Measurements from ENCODE around the gene RASD1.

The RASD1 gene

DNA sequence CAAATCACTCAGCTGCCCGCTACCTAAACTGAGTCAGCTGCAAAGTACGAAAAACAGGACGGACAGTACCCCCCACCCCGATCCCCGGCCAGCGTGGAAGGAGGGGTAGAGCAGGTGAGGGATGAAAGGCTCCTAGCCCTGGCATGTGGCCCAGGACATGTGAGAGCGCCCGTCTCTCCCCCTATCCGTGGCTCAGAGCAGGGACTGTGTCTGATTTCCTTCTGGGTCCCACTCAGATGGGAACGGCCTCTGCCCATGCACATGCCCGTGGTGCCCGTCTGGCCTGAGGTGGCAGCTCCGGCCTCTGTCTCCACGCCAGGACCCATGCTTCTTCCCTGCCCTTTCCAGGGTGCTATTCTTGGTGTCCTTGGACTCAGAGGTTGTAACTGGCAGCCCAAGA lies 30.2 kb upstream of the RASD1 start:
- DNase-seq (ENCODE audit: low spot score), result no peak

DNA sequence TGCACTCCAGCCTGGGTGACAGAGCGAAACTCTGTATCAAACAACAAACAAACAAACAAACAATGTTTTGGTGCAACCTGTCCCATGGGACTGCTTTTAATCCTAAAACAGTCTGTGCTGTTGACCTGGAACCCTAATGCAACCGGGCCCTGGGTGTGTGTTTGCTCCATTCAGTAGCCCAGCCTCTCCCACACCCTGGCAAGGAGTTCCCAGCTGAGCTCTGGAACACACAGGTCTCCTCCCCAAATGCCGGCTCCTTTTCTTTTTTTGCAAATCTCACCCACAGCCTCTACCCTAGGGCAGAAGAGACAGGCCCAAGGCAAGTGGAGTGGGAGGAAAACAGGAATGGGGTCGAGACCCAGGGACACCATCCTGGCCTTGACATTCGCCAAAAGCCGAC lies 29.8 kb upstream of the RASD1 start:
- no peak for DNase-seq (ENCODE audit: low spot score)

DNA sequence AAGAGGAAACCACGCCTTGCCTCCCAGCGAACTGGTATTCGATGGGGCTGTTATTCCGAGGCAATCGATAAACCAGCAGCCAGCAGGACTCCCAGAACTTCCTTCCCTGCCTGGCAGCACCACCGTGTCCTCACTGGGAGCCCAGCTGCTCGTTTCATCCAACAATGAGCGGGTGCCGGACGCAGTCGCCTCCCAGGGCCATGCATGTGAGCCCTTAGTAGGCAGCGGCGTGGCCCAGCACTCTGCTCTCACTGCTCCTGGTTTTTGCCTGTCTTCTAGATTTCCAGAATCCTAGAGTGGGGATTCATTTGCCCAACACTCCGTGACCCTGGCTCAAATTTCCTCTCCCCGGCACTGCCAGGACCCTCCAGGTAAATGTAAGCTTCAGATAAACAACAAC lies 29.1 kb upstream of the RASD1 start:
- no peak for DNase-seq (ENCODE audit: low spot score)

GRCh38 chr17:17523731-17524490 lies 27.7 kb upstream of the RASD1 start:
- no peak for DNase-seq (ENCODE audit: low spot score)

DNA sequence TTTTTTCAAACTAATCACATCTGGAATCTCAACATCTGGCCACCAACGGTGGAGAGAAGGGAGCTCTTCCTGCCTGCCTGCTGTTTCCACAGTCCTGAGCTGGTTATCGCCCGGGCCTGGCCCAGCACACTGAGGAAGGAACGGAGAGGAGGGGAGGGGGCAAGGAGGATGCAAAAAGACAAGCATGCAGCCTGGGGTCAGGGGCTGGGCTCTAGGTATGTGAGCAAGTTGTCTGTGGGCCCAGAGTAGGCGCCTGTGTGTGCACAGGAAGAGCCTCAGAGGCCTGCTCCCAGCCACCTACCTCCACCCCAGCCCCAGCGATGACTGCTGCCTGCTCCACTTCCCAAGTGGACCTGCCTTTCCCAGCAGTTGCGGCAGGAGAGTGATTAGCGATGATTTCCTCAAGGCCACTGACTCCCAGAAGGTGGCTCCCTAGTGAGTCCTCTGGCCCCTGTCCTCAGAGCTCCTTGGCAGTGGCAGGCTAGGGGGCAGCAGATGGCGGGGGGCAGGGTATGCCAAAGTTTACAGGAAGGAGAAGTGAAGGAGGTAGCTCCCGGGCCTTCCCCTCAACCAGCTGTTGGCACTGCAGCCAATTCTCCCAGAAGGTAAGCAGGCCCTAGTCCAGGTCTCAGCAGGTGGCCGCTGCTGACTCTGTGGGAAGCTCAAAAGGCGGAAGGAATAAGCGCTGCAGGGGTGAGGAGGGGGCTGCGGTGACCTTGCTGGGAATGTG lies 27.0 kb upstream of the RASD1 start:
- no peak for DNase-seq (ENCODE audit: low spot score)

GRCh38 chr17:17520599-17521232 lies 24.5 kb upstream of the RASD1 start:
- no peak for DNase-seq (ENCODE audit: low spot score)

GRCh38 chr17:17519886-17520285 lies 23.7 kb upstream of the RASD1 start:
- no peak for DNase-seq (ENCODE audit: low spot score)

DNA sequence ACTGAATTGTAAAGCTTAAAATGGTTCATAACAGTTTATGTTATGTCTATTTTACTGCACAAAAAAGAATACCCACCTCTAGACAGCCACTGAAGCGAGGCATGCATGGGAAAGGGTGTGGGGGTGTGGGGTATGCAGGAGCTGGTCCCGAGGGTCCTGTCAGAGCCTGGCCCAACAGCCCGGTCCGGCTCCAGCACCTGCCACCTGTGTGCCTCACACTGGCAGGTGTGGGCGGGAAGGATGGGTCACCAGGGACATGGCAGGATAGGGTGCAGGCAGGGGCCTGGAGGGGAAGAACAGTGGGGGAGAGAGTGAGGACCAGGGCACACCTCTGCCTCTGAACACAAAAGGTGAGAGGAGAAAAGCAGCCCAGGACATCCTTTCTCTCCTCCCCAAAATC lies 22.8 kb upstream of the RASD1 start:
- DNase-seq (ENCODE audit: low spot score), result no peak

DNA sequence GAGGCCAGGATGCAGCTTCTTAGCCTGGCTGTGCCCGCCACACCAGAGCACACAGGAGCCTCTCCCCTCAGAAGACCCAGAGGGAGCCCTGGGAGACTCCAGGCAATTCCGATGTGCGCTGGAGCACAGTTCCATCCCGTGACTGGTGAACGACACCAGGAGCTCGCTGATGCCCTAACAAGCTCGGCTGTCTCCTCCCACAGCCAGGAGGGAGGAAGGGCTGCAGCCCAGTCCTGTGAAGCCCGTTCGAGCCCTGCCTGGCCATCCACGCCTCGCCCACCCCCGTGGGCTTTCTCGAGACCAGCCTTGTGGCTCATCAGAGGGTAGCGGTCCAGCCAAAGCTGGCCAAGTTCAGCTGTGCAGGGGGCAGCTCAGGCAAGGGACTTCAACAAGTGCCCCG lies 21.8 kb upstream of the RASD1 start:
- no peak for DNase-seq (ENCODE audit: low spot score)

- DNase-seq (ENCODE audit: low spot score), result no peak
Observed at GRCh38 chr17:17516941-17517720, 20.9 kb upstream of the RASD1 start.

- DNase-seq (ENCODE audit: low spot score), result peak; percentile 32
Observed at GRCh38 chr17:17515934-17516930, 20.0 kb upstream of the RASD1 start.

GRCh38 chr17:17514993-17515933 lies 19.1 kb upstream of the RASD1 start:
- DNase-seq (ENCODE audit: low spot score), result no peak

DNA sequence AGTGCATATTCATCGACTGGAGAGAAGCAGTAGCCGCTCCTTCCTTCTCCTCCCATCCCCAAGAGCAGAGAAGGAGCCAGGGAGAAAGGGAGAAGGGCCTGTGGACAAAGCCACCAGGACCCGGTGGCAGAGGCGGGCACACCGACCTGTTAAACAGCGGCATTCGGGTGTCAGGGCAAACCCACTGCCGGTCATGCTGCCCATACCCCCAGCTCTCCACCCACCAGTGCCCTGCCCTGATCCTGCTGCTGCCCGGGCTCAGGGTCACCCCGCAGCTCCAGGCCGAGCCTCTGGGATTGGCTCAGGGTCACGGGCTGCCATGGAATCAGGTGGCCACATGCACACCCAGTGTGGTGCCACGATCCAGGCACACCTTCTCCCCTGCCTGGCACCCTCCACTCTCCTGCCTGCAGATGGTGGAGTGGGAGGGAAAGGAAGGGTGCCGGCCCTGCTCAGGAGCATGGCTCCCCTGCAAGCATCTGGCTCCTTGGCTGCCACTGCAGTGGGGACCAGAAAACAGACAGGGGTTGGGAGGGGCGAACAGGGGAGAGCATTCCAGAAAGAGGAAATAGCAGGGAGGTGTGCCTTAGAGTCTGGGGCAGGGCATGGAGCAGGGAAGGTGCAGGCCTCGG lies 18.3 kb upstream of the RASD1 start:
- DNase-seq (ENCODE audit: low spot score), result no peak

DNA sequence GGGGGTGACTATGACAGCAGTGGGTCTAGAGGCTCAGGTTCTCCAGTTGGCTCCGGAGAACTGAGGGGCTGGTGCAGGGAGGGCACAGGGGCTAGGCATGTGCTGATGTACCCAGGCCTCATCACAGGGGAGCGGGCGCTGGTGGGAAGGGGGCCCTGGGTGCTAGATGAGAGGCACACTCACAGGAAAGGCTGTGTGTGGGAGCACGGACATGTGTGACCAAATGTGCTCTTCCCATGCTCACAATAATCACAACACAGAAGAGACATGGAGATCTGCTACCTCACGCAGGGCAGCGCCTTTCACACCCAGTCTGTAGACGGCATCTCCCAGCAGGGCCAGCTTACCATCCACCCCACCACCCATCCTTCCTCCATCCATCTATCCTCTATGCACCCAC lies 17.4 kb upstream of the RASD1 start:
- DNase-seq (ENCODE audit: low spot score), result no peak

DNA sequence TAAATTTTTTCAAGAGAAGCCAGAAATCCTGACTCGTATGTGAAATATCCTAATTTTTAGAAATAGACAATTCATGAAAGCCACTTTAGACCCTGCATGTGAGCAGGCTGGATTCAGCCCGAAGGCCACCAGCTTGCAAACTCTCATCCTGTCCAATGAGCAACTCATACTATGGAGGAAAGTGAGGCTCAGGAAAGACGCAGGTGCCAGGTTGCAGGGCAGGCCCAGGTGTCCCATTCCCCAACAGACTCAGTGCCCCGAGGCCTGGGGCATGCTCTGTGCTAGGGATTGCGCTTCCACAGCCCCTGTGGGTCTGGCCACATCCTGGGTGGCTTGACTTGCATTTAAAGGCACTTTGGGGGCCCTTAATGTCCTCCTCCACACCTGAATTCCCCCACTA lies 16.7 kb upstream of the RASD1 start:
- no peak for DNase-seq (ENCODE audit: low spot score)

DNA sequence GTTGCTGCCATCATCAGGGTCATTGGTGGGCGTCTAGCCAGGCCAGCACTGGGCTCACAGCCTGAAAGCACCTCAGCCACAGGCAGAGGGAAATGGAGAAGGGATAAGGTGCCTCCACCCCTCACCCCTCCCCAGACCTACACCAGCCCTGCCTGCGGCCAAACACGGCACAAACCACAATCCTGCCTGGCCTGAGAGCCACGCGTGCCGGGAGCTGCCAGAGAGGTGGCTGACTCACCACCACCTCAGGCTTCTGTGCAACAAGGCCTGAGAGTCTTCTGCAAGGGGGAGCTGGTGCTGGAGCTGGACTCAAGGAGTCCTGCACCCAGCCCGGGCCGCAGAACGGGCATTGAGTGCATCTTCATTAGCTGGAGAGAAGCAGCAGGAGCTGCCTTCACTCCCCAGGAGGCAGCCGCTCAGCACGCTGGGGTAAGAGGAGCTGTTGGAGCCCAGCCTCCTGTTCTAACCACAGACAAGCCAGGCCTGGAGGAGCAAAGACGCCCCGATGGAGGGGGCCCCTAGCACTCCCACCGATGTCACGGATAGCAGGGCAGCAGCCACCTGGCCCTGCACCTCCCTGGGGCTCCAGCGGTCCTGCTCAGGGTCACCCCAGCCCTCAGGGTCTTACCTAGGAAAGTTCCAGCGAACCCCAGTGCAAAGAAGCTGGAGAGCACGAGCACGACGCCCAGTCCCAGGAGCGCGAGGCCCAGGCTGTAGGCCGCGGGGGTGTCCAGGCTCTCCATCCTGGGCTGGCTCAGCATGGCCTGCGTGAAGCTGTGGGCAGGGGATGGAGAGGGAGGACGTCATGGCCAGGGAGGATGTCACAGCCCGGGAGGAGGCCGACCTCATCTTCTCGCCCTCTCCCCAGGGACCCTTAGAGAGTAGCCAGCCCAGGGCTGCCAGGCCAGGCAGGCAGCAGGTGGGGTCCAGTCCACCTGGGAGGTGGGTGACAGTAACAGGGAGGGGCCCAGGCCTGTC lies 16.0 kb upstream of the RASD1 start:
- peak; percentile 8 for DNase-seq (ENCODE audit: low spot score)

DNA sequence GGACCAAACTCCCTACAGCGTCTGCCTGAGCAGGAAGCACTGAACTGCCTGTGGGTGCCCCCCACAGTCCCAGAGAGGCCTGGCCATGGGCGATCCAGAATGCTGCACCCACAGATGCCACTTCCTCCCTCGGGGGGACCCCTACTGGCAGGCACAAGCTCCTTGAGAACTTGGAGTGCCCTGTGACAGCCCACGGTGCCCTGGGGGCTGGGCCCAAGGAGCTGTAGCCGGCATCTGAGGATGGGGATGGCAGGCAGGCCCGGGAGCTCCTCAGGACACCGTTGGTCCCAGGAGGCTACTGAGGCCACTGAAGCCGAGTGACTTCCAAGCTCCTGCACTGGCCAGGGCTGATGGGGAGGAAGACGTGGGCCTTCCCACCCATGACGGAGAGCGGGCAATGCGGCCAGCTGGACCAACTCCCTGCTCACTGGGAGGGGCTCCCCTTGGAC lies 15.1 kb upstream of the RASD1 start:
- no peak for DNase-seq (ENCODE audit: low spot score)

Data from RKO (cell line).